Astrocyte of the spinal cord (primary cell): ENCODE results near the gene KRT27.
A peak's percentile ranks its signal among the peaks of the same experiment; 100 is the strongest.

Experiments
- DNase-seq: peaks from one replicate; pipeline ENCODE4 v3.0.0; 2011; ENCODE audit warnings: low read depth, low spot score
- H3K4me3 ChIP-seq: 2 replicates; pipeline ENCODE4 v1.5.1; 2011; ENCODE audit warnings: low read depth, mild to moderate bottlenecking, low read length, moderate library complexity
- CTCF ChIP-seq: IDR thresholded peaks from 2 replicates; pipeline ENCODE4 v1.5.1; 2012; ENCODE audit warnings: low read depth, mild to moderate bottlenecking, low read length, inconsistent platforms
- in situ Hi-C: cut with HindIII; loops from 2 replicates; pipeline ENCODE4 v1.10.0; 2017; ENCODE audit warnings: low sequenced_read_pairs

KRT27 gene, protein sequence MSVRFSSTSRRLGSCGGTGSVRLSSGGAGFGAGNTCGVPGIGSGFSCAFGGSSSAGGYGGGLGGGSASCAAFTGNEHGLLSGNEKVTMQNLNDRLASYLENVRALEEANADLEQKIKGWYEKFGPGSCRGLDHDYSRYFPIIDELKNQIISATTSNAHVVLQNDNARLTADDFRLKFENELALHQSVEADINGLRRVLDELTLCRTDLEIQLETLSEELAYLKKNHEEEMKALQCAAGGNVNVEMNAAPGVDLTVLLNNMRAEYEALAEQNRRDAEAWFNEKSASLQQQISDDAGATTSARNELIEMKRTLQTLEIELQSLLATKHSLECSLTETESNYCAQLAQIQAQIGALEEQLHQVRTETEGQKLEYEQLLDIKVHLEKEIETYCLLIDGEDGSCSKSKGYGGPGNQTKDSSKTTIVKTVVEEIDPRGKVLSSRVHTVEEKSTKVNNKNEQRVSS

GRCh38 chr17:40782450-40782849 is at the start of gene KRT27:
Gene KRT27 (minus strand): TSS chr17:40782550. CDS start chr17:40782493, 57 bp downstream.
- in situ Hi-C loops, result no loop called here
- TF ChIP-seq CTCF, result no peak
- no peak for DNase-seq
- H3K4me3 ChIP-seq, result no peak within 1 kb of the TSS

GRCh38 chr17:40830085-40830776 is 47.9 kb upstream of the KRT27 start:
- H3K4me3 ChIP-seq, result no peak overlapping the region
- no peak for TF ChIP-seq CTCF
- no peak for DNase-seq
- in situ Hi-C loops, result no loop called here

- in situ Hi-C loops, result no loop called here
- DNase-seq, result peak; percentile 71
- no peak for TF ChIP-seq CTCF
- H3K4me3 ChIP-seq, result no peak overlapping the region
Observed at GRCh38 chr17:40828454-40829044, 46.2 kb upstream of the KRT27 start.

DNA sequence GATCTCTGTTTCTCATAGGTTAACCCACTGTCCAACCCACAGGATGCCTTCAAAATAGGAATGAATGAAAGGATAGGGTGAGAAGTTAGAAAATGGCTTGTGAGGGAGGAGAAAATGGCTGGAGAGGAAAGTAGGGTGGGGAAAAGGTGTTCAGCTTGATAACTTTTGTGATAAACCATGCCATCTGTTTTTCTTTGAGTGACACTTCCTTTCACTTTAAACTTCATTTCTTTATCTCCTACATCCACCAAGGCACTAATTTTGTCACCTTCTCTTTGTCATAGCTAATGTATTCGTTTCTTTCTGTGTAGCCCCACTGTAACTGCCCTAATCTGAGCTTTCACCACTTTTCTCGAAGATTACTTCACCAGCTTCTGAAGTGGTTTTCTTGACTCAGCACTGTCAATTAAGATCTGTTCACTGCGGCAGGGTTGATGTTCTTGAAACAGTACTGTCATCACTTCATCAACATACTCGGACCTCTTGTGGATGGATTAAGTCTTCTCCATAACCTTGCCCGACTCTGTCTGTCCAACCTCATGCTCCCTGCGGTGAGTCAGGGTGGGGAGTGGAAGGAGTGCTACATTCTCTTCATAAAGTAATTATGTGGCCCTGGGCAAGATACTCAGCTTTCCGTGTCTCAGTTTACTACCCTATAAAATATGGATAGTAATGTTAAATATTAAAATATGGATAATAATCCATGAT is 45.5 kb upstream of the KRT27 start:
- peak; percentile 70 for DNase-seq
- in situ Hi-C loops, result no loop called here
- no peak for TF ChIP-seq CTCF
- no peak overlapping the region for H3K4me3 ChIP-seq

- no peak for TF ChIP-seq CTCF
- in situ Hi-C loops, result no loop called here
- DNase-seq, result no peak
- H3K4me3 ChIP-seq, result no peak overlapping the region
Observed at GRCh38 chr17:40825599-40825998, 43.2 kb upstream of the KRT27 start.
